Fibroblast of peridontal ligament (primary cell): ENCODE data around the gene TVP23A.
A peak's percentile ranks its signal among the peaks of the same experiment; 100 is the strongest.

ENCODE experiments used
- DNase-seq: peaks from one replicate; pipeline ENCODE4 v3.0.0-alpha.2; 2010; ENCODE audit errors: extremely low read depth

Gene TVP23A

DNA sequence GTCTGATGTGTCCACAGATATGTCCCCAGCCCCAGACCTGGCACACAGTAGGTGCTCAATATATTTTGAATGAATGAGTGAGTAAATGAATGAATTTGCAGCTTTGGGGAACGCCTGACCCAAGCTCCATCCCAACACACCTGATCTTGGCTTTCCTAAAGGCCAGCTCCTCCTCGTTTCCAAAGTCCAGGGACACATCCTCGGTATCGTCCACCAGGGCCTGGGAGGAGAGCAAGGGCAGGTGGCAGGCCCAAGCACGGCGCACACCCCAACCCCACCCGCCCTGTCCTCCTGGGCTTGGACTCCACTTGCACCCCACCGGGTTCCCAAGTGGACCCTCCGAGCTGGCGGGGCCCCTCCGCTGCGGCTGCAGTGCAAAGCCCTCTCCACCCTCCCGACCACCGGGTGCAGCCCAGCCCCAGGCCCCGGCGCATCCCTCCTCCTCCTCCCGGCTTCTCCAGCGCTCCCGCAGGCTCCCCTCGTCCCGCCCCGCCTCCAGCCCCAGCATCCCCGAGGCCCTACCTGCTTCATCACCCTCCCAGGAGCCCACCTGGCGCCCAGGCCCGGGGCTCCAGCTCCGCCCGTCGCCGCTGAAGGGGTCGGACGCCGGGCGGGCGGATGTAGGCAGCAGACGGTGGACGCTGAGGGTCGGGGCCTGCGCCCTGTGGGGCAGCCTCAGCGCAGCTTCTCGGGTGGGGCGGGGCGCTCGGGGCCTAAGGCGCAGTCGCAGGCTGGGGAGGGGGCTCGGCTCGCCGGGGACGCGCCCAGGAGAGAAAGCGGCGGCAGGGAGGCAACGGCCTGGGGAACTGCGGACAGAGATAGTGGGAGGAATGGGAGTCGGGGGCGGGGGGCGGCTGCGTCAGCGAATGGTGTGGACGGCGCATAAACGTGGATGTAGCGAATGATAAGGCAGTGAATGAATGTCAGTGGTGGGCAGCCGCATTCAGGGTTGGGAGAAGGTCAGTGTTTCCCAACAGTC is at the start of gene TVP23A:
TSS of gene TVP23A (minus strand) at position 832 of the 979 bp plus-strand sequence. CDS start at position 531, 301 bp downstream.
- DNase-seq = no peak

DNA sequence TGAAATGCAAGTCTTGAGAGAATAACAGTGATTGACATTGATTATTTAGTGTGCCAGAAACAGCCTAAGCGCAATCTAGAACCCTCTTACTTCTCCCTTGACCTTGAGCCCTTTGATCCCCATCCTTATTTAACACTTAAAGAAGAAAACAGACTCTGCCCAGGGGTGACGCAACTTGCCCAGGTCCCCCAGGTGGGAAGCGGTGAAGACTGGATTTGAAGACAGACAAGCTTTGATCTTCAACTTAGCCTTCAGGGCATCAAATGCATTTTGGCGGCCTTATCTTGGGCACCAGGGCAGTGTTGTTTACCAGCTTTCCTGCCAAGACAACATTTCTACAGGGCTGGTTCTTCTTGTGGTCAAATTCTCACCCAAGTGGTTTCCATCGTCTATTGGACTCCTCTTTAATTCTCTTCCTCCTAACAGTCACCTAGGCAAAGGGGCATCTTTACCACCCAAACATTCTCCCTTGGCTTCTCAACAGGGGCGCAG is 49.6 kb upstream of the TVP23A start:
- DNase-seq = no peak

DNA sequence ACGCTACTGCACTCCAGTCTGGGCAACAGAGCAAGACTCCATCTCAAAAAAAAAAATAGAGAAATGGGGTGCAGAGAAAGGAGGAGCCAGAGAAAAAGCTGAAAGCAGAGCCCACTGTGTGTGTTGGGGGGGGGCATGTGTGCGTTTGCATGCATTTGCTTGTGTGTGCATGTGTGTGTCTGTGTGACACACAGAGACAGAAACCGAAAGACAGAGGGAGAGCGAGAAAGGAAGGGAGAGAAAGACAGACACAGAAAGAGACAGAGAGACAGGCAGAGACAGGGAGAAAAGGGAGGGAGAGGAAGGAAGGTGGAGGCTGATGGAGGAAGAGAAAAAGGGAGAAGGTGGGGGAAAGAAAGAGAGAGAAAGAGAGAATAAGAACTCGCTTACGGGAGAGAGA is 48.6 kb upstream of the TVP23A start:
- no peak for DNase-seq

DNA sequence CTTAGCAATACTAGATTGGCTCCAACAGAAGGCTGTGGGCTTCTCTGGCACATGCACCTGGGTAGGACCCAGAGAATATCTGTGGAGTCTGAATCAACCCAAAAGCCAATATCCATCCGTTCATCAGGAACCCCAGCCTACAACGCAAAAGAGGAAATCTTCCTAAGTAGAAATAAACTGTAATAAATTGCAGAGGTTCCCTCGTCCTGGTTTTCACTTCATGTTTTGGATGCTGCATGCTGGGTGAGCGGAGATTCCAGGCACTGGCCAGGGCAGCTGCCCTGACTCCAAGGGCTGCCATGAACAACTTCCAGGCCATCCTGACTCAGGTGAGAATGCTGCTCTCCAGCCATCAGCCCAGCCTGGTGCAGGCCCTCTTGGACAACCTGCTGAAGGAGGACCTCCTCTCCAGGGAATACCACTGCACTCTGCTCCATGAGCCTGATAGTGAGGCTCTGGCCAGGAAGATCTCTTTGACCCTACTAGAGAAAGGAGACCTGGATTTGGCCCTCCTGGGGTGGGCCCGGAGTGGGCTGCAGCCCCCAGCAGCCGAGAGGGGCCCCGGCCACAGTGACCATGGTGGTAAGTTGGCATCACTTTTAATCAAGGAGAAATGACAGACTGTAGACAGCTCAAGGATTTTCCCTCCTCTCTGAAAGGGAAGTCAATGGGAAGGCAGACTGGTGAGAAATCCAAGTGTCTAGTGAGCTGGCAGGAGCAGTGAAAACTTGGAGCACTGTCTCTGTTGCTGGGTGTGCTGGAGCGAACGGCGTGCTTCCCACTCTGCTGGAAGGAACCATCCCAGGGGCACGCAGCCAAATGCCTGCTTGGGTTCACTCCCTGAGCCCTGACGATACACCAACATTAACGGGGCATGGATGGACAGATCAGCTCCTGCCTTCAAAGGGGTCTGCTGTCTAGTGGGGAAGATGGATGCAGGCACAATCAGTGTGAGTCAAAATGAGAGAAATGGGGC is 47.7 kb upstream of the TVP23A start:
- no peak for DNase-seq

DNA sequence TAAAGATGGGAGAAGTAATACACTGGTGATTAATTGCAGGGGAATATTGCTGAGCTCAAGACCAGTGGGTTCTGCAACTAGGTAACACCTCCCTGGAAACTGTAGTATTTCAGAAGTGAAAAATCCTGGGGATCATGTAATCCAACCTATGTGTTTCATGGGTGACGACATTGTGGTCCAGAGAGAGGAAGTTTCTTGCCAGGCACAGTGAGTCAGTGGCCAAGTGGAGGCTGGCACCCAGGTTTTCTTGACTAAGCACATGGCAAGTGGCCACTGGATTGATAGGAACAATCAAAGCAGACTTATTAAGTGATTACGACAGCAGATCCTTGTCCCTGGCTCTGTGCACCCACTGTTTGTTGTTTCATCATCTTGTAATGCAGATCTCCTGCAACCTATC is 43.8 kb upstream of the TVP23A start:
- DNase-seq = peak; percentile 84

DNA sequence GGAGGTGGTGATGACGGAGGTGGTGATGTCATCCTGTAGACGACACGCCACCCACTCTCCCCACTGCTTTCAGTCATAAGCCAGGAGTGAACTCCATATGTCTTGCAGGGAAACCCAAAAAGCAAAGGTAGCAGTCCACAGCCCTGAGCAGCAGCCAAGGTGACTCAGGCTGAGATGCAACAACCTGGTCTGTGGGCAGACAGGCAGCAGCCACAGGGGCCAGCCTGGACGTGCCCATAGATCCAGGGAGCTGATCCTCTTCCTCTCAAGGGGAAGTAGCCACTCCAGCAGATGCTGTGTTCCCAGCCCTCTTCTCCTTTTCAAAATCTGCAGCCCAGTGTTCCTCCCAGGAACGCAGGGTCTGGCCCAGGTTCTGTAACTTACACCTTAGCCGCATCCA is 41.1 kb upstream of the TVP23A start:
- DNase-seq = no peak

DNA sequence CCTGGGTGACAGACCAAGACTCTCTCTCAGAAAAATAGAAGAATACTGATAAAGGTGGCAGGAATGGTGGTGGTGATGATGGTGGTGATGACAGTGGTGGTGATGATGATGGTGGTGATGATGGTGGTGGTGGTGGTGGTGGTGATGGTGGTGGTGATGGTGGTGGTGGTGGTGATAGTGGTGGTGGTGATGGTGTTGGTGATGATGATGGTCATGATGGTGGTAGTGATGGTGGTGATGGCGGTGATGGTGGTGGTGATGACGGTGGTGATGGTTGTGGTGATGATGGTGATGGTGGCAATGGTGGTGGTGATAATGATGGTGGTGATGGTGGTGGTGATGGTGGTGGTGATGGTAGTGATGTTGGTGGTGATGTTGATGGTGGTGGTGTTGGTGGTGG is 40.4 kb upstream of the TVP23A start:
- no peak for DNase-seq

DNA sequence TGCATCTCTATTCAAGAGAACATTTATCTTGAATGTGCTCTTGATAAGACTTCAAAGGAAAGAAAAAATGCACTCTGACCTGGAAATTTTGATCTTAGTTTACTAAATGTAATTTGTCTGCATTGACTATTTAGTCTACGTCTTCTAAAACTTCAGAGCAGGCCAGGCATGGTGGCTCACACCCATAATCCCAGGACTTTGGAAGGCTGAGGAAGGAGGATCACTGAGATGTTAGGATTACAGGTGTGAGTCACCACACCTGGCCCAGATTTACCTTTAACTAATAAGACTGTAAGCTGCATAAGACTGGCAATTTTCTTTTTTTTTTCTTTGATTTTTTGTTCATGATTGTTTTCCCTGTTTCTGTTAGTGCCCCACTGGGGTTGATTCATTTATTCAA is 39.6 kb upstream of the TVP23A start:
- no peak for DNase-seq

DNA sequence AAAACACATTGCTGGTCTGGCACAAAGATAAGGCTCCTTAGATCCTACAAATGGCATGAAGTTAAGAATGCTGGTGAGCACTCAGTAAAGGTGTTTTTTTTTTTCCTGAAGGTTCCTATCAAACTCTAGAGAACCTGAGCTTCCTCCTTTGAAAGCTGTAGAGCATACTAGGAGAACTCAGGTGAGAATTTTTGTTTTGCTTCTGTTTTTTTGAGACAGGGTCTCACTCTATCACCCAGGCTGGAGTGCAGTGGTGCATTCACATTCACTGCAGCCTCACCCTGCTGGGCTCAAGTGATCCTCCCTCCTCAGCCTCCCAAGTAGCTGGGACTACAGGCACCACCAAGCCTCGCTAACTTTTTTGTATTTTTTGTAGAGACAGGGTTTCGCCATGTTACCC is 37.4 kb upstream of the TVP23A start:
- DNase-seq = no peak

DNA sequence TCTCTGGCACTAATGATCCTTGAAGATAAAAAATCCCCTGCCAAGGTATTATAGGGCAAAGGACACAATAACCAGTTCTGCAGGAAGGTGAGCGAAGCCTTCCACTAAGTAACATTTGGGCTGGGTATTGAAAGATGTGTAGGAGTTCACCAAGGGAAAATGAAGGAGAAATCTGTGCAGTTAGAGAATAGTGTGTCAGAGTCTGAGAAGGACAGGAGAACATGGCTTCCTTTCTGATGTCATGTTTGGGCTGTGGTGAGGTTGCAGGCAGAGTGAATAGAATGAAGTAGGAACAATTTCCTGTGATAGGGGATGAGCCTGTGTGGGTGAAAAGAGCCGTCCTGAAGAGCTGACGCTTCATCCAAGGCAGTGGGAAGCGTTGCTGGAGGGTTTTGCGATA is 34.4 kb upstream of the TVP23A start:
- no peak for DNase-seq

DNA sequence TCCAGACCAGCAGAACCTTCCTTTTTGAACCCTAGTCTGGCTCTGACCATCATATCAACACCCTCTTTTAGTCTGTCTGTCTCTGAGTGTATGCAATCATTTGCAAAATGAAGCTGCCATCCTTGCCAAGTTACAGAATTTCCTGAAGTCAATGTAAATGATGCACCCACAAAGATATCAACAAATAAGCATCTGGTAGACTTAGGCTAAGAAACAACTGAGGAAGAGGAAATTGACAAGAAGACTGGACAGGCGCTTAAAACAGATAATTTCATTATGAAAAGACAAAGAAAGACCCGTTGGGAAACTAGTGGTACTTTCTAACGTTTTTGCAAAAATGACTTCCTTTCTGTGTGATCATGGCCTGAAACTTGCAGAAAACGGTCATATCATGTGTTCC is 33.7 kb upstream of the TVP23A start:
- DNase-seq = no peak

DNA sequence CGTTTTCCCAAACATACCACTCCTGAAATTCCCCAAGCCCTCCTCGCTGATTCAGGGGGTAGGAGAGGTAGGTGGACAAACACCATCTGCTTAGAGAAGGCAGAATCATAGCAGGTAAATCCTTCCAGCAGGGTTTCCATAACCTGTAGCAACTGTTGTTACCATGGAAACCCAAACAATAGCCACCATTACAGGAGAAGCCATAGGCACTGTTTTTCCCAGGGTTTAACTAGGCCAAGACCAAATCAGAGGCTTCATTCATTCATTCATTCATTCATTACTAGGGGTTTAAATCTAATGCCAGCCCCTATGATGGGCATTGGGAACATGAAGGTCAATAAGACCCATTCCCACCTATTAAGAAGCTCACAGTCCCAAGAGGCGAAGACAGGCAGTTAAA is 32.9 kb upstream of the TVP23A start:
- DNase-seq = no peak

DNA sequence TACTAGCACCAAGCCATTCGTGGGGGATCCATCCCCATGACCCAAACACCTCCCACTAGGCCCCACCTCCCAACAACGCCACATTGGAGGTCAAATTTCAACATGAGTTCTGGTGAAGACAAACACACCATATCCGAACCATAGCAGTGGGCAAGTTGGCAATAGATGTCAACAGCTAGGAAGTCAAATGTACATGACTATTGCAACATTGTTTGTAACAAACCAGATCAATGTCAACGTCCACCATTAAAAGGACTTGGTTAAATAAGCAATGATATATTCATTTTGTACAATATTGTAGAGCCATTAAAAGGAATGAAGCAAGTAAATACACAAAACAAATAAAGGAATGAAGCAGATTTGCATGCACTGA is 31.9 kb upstream of the TVP23A start:
- DNase-seq = no peak

DNA sequence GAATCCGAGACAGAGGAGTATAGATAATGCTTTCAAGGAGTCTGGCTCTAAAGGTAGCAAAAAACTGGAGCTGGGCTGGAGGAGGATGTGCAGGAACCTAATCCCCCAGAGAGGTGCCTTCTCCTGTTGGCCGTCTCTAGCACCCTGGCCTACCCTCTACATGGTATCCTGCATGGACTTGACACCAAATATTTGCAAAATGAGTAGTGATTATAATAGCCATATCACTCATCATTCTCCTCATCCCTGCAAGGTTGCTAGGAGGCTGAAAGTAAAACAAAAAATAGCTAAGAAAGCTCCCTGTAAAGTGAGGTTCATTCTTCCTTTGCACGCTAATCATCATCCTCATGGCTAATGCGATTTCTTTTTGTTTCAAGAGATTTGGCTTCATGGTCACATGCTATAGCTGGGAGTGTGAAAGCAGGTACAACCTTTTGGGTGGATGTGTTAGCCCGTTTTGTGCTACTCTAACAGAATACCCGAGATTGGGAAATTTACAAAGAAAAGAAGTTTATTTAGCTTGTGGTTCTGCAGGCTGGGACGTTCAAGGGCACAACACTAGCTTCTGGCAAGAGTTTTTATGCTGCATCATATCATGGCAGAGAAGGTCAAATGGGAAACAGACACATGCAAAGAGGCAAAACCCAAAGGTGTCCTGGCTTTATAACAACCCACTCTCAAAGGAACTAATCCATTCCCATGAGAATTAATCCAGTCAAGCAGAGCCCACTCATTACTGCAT is 31.3 kb upstream of the TVP23A start:
- DNase-seq = no peak

DNA sequence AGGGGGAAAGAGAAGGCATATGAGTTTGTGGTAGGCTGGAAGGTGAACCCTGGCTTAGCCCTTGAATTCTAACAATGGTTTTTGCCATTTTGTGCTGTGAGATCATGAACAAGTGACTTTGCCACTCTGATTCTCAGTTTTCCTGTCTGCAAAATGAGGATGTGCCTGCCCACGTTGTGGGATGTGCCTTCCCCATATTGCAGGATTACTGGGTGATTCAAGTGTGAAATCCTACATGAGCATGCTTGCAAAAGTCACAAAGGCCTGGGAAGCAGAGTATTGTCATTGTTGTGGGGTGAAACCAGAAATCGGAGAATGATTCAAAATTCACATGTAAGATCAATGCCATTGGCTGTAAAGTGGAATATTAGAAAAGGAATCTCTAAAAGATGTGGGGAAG is 28.6 kb upstream of the TVP23A start:
- DNase-seq = no peak

DNA sequence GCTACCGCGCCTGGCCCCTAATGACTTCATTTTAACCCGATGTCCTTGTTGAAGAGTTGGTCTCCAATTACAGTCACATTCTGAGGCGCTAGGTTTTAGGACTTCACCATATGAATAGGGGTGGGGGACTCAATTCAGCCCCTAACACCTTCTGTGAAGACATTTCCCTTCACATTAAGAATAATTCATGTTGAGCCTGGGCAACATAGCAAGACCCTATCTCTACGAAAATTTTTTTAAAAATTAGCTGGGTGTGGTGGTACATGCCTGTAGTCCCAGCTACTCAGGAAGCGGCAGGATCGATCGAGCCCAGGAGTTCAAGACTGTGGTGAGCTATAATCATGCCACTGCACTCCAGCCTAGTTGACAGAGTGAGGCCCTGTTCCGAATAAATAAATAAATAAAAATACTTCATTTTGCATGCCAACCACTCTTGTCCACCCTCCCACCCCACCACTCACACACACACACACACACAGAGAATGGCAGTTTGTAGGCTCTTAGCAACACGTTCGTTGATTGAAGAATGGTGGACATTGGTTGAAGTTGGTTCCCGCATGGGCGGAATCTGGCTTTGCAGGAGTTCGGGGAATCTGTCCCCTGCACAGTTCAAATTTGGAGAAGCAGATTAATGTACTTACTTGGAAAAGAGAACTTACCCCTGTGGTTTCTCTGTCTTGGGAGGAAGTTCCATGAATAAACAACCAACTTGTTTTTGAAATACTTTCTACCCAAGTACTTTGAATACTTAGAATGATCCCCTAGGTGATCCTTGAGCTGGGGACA is 27.8 kb upstream of the TVP23A start:
- no peak for DNase-seq

DNA sequence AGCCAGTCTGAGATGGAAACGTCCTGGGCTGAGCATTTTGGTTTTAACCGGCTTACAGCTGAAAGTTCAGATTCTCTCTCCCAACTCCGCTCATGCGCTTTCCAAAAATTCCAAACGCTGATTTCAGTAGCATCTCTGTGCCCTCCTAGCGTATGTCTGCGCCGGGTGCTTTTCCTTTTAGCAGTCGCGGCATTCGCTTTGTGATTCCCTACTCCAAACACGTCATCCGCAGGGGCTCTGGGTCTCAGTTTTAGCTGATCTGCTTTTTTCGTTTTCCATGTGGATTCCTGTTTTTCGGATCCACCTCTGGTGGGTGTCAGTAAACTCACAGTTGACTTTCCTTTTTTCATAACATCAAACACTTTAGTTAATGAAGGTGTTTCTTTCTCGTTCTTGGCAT is 22.1 kb upstream of the TVP23A start:
- no peak for DNase-seq

DNA sequence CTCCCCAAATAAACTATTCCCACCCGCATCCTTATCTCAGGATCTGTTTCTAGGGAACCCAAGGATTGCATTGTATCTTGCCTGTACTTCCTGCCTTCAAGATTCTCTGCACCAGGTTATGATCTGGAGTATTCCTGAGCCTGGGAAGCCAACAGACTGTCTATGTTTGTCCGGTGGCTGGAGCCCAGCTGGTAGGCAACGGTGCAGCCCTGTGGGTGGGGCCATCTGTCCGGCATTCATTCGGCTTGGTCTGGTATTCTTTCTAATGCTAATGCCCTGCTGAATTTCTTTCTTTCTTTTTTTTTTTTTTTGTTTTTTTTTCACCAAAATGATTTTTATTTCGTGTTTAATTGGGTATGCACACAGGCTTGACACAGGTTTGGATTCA is 20.7 kb upstream of the TVP23A start:
- DNase-seq = no peak

DNA sequence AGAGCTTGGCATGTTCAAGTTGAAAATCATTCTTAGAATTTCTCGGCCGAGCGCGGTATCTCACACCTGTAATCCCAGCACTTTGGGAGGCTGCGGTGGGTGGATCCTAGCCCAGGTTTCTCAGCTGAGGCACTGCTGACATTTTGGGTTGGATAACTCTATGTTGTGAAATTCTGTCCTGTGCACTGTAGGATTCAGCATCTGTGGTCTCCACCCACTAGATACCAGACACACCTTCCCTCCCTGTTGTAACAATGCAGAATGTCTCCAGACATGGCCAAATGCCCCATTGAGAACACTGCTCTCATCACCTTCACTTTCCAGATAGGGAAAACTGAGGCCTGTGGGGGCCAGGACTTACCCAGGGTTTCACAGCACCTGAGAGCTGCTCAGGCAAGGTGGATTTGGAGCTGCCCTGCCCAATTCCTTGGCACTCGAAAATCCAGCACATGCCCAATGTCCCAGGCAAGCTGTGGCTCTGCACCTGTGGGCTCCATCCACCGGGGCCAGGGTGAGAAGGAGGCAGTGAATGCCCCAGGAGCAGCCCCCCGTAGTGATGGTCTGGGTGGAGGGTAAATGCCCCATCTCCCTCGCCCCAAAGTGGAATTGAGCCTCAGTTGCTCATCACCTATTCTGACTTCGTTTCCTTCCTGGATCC is 20.2 kb upstream of the TVP23A start:
- no peak for DNase-seq

DNA sequence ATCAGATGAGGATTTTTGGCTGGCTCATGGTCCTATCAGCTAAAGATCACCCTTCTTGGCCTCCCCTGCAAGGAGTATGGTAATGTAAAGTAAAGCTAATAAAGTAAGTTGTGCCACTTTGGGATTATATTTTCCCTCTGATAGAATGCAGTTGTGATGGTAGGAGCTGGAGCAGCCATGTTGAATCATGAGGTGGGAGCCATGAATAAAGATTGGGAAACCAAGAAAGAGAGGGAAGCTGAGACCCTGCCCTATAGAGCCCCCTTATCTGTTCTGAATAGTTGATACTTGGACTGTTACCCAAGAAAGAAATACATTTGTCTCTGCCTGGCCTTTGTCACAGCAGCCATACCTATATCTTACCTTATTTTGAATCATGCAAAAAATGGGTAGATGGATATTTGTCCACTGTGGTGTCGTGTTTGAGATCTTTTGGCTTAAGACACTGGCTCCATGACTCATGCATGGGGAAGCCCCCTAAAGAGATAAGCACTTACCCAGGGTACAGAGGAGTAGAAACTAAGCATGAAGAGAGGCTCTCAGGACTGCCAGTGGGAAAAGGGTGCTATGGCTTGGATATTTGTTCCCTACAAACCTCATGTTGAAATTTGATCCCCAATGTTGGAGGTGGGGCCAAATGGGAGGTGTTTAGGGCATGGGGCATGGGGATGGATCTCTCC is 17.7 kb upstream of the TVP23A start:
- no peak for DNase-seq
